ENCODE results near the gene RANBP3L.
A peak's percentile ranks its signal among the peaks of the same experiment; 100 is the strongest.
"Not testable (repeated sequence)": the region's sequence is repeated elsewhere in the genome, so short reads cannot be mapped to it uniquely, and the experiment has no call there.

The RANBP3L gene

DNA sequence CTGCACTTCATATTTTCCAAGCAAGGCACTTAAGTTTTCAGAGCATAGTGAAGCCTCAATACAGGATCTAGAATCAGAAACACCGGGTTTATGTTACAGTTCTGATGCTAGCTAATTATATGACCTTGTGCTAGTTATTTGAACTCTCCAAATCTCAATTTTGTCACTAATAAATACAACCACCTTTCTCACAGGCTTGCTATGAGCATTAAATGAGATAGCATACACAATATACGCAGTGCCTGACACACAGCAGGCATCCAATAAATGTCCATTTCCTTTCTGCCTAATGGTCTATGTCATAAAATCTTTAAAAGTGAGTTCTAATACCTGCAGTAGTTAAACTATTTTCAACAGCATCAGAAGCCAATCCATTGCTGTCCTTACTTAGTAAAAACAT, 92.9 kb downstream of the RANBP3L start:
- DNase-seq (ENCODE audit: low read depth, low spot score): no peak

DNA sequence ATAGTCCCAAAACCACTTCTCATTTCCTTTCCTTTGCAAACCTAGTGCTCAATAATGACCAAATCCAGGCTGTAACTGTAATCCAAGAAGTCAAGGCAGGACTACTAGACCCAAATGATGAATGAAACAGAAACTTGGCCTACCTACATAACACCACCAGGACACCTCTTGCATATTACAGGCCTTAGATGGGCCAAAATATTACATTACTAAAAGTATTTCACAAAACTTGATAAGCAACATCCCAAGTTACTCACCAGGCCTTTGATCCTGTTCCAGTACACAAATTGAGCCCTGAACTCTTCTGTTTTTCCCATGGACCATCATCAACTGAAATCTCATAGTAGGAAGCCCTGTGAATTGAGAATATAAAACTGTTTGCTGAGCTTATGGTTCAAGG, 94.8 kb downstream of the RANBP3L start:
- DNase-seq (ENCODE audit: low read depth, low spot score): no peak

DNA sequence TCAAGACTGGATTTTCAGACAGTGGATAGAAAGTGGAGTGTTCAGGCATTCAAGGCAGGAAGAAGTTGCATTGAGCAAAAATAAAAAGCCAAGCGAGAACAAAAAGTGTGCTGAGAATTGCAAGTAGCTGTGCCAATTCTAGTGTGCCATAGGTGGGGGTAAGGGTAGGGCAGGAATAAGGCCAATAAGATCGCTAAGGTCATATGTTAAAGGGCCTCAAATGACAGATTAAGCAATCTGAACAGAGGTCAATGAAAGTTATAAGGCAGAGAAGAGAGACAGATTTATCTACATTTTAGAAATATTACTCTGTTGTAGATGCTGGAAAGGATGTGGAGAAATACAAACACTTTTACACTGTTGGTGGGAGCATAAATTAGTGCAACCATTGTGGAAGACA, 96.4 kb downstream of the RANBP3L start:
- no peak for DNase-seq (ENCODE audit: low read depth, low spot score)

DNA sequence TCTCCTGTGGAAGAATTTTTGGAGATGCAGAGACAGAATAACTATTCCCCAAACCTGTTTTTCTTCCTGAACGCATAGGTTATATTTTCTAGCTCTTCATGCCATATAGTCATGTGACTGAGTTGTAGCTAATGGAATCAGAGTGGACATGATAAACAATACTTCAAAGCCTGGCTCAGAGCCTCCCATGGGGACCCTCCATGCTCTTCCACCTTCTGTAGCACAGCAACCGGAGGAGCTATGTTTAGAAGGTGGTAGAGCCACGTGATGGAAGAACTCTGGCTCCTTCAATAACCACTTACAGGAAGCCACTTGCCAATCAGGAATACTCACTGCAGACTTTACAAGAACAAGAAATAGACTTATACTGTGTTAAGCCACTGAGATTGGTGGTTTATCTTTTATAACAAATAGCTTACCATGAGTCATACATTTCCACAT, 99.2 kb downstream of the RANBP3L start:
- peak; percentile 44 for DNase-seq (ENCODE audit: low read depth, low spot score)

DNA sequence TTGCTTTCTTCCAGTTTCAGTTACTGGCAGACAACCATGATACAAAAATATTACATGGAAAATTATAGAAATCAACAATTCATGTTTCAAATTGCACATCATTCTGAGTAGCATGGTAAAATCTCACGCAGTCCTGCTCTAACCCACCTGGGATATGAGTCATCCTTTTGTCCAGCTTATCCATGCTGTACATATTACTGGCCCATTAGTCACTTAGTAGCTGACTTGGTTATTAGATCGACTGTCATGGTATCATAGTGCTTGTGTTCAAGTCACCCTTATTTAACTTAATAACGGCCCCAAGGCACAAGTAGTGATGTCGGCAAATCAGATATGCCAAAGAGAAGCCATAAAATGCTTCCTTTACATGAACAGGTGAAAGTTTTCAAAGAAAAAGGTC, 101.2 kb downstream of the RANBP3L start:
- DNase-seq (ENCODE audit: low read depth, low spot score): peak; percentile 22

DNA sequence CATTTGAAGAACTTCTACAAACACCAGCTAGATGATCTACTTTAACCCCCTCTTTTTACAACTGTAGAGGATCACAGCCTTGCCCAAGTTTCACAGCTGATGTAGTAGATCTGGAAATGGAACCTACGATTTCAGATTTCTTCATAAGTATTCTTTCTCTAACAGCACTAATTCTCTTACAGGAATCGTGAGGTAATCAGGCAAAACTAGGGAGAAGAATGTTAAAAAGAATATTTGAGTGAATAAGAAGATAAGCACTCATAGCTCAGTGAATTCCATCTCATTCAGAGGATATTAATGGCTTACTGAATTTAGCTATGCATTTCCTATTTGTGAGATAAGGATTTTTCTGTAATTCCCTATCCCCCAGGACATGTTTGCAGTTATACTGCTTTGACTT, 102.1 kb downstream of the RANBP3L start:
- DNase-seq (ENCODE audit: low read depth, low spot score): no peak

DNA sequence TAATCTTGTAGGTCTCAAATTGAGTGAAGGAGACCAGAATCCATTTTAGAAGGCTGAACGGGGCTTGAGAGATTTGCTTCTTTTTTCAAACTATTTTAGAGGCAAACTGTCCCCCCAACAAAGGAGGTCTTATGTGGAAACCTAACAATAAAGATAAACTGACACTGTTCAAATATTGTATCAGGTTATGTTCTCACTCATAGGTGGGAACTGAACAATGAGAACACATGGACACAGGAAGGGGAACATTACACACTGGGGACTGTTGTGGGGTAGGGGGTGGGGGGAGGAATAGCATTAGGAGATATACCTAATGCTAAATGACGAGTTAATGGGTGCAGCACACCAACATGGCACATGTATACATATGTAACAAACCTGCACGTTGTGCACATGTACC, 102.9 kb downstream of the RANBP3L start:
- DNase-seq (ENCODE audit: low read depth, low spot score): not testable (repeated sequence)

Measured in astrocyte of the hippocampus (primary cell).